Astrocyte of the cerebellum (primary cell): ENCODE measurements around the gene ST6GALNAC4.

Source experiments
- DNase-seq: peaks from one replicate; pipeline ENCODE4 v3.0.0-alpha.2; 2011; ENCODE audit warnings: low read depth
- H3K4me3 ChIP-seq: 2 replicates; pipeline ENCODE4 v1.5.1; 2011; ENCODE audit warnings: mild to moderate bottlenecking, low read depth, low read length, moderate library complexity
- CTCF ChIP-seq: IDR thresholded peaks from 2 replicates; pipeline ENCODE4 v1.5.1; 2012; ENCODE audit warnings: low read length, low read depth, moderate library complexity, mild to moderate bottlenecking; ENCODE audit errors: missing control alignments
- in situ Hi-C: cut with HindIII; loops from 2 replicates; pipeline ENCODE4 v1.10.0; 2017; ENCODE audit warnings: low sequenced_read_pairs

ST6GALNAC4 gene

DNA sequence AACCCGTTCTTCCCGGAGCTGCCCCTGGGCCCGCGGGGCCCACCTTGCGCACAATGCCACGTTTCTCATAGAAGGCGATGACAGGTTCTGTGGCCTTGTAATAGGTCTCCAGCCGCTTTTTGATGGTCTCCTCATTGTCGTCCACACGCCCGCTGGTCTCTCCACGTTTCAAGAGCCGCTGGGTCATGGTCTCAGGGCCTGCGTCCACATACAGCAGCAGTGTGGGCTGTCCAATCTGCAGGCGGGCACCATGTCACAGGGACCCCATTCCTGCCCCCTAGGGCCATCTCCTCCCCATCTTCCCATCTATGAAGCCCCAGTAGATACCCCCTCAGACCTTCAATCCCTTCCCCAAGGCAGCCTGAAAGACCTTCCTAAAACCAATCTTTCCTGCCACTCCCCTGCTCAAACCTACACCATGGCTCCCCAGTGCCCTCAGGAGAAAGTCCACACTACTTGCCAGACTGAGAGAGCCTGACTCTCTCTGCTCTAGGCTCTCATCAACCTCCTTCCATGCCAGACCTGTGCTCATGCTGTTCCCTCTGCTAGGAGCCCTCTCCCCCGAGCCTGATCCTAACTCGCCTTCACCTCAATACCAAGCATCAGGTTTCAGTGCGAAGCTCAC lies 48.5 kb downstream of the ST6GALNAC4 start:
- in situ Hi-C loops = loop anchor here (25.0 kb wide), 1 partner anchor 231 kb away; no protein-coding TSS in a partner anchor
- no peak overlapping the region for H3K4me3 ChIP-seq
- no peak for DNase-seq
- no peak for TF ChIP-seq CTCF

DNA sequence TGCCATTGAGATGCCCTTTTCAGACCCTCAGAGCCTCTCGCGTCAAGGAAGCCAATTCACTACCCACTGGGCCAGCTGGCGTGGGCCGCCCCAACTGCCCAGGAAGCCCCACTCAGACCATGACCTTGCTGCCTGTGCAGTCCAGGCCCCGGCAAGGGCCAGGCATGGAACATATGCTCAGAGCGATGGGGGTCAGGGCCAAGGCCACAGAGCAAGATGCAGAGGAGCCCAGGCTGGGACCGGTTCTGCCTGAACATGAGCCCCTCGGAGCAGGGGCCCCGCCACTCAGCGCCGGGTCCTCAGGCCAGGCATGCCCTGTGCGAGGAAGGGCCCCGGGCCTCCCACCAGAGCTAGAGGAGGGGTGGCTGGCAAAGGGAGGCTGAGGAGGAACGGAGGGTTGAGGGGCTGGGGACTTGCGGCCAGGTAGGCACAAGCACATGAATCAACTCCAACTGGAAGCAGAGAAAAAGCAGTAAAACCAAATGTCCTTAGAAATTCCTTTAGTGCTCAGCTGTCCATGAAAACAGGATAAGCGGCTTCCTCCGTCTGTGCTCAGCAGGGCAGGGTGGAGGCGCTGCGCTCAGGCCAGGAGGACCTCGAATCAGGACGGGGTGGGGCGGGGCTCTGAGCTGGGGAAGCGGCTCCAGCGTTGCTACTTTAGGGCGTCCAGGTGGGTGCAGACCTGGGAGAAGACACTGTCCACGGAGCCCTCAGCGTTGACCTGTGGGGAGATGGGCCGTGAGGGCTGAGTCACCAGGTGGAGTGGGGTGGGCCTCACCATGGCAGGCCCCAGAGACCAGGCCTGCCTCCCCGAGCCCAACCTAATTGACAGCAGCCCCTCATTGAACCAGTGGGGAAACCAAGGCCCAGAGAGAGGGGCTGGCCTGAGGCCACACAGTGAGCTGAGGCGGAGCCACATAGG lies 49.2 kb downstream of the ST6GALNAC4 start:
- no peak overlapping the region for H3K4me3 ChIP-seq
- no peak for DNase-seq
- in situ Hi-C loops = loop anchor here (25.0 kb wide), 1 partner anchor 230 kb away; no protein-coding TSS in a partner anchor
- no peak for TF ChIP-seq CTCF

DNA sequence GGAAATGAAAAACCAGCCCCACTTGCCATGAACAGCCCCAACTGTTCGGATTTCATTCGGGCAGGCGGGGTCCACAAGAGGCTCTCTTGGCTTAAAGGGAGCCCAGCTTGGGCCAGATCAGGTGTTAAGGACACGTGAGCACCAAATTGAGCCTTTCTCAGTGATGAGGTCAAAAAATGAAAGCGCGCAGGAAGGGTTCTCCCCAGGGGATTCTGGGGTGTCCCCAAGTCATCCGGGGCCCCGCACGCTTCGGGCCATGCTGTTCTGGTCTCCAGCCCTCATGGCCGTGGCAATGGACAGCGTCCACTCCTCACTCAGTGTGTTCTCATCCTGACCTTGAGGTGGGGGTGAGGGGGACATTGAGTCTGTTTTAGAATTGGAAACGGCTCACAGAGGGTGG lies 50.3 kb downstream of the ST6GALNAC4 start:
- DNase-seq = no peak
- no peak overlapping the region for H3K4me3 ChIP-seq
- TF ChIP-seq CTCF = no peak
- in situ Hi-C loops = loop anchor here (25.0 kb wide), 1 partner anchor 229 kb away; no protein-coding TSS in a partner anchor

GRCh38 chr9:127865645-127866464 lies 51.0 kb downstream of the ST6GALNAC4 start:
- DNase-seq = no peak
- in situ Hi-C loops = loop anchor here (25.0 kb wide), 1 partner anchor 229 kb away; no protein-coding TSS in a partner anchor
- TF ChIP-seq CTCF = no peak
- H3K4me3 ChIP-seq = no peak overlapping the region

DNA sequence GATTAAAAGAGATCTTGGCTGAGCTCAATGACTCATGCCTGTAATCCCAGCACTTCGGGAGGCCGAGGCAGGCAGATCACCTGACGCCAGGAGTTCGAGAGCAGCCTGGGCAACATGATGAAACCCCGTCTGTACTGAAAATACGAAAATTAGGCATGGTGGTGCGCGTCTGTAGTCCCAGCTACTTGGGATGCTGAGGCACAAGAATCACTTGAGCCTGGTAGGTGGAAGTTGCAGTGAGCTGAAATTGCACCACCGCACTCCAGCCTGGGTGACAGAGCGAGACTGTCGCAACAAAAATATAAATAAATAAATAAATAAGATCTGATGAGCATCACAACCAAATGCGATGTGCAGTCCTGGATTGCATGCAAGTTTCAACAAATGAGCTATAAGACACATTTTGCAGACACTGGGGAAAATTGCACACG lies 53.6 kb downstream of the ST6GALNAC4 start:
- no peak for TF ChIP-seq CTCF
- no peak for DNase-seq
- in situ Hi-C loops = loop anchor here (25.0 kb wide), 1 partner anchor 226 kb away; no protein-coding TSS in a partner anchor
- no peak overlapping the region for H3K4me3 ChIP-seq
